Uterus (tissue), 2 donors: ENCODE results near the gene RSBN1L.

Experiments
- CTCF ChIP-seq, 4 experiments: fragments of 200-600 bp in 2 of 4; fragments of 450-650 bp in 2 of 4; sonication (generic) in 2 of 4; IDR thresholded peaks; one replicate each; pipeline ENCODE4 v1.5.1; 2016 to 2019; ENCODE audit warnings: antibody characterized with exemption in 4 of 4, mild to moderate bottlenecking in 2 of 4, moderate library complexity in 1 of 4
- POLR2A ChIP-seq, 2 donors: fragments of 450-650 bp; IDR thresholded peaks; one replicate each; pipeline ENCODE4 v1.6.1; 2016; ENCODE audit warnings: antibody characterized with exemption in 2 of 2, mild to moderate bottlenecking in 1 of 2, moderate library complexity in 1 of 2

GRCh38 chr7:77696057-77696642, at the start of gene RSBN1L:
- peak; percentile 24 to 68 (median 47) for TF ChIP-seq CTCF (IDR thresholded peaks at IDR 0.05)
- TF ChIP-seq POLR2A (IDR thresholded peaks at IDR 0.05), result peak; percentile 90 to 98
